ENCODE data around the gene CEACAM18.
"Not testable (repeated sequence)": the region's sequence is repeated elsewhere in the genome, so short reads cannot be mapped to it uniquely, and the experiment has no call there.

The CEACAM18 gene

DNA sequence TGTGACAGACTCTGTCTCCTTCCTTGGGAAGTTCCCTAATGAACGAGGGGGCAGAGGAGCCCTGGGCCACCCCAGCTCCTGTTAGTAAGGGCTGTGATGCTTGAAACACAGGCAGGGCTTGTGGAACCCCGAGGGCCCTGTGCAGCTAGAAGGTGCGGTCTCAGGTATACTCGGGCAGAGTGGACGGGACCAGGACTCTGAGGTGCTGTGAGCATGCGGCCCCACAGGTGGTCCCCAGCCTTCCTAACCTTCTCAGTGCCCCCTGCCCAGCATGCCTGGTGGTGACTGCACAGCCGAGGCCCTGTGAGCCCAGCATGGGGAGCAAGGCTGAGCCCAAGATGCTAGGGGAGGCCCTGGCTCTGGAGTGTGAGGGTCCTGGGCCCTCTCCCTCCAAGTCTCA, 16.1 kb upstream of the CEACAM18 start:
- DNase-seq, result no peak

DNA sequence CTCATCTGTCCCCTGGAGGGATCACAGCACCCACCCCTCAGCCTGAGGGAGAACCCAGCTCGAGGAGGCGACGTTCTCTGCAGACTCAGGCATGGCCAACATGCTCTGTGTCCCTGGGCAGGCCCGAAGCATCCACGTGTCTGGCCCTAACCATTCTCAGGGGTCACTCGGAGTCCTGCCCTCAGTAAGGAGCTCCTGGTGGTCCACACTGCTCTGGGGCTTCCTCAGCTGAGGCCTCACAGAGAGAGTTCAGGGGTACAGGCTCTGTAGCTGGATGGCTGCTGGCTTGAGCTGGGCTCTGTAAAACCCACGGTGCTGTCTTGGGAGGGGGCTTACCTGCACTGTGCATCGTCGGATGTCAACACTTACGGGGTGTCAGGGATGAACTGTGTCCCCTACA, 15.7 kb upstream of the CEACAM18 start:
- DNase-seq, result no peak

DNA sequence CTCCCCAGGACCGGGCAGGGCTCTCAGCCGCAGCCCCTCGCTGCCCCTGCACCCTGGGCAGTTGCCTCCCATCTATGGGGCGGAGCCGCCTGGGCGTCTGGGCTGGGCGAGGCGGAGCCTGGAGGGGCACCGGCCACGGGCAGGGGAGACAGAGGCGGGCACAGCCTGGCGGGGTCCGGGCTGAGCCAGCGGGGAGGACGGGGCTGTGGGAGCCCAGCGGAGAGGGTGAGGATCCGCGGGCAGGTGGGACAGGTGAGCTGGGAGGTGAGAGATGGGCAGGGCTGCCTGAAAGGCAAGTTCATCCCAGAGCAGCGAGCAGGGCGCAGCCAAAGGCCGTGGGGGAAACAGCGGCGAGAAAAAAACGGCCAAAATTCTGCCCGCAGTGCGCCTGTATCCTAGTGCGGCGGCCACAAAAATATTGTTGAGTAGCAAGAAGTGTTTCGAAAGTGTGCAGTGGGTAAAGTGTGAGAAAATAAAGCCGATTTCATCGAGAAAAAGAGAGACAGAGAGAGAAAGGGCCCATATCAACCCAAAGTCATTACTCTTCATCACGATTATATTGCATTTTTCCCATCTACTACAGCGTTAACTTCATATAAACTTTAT, 14.3 kb upstream of the CEACAM18 start:
- DNase-seq, result not testable (repeated sequence)

DNA sequence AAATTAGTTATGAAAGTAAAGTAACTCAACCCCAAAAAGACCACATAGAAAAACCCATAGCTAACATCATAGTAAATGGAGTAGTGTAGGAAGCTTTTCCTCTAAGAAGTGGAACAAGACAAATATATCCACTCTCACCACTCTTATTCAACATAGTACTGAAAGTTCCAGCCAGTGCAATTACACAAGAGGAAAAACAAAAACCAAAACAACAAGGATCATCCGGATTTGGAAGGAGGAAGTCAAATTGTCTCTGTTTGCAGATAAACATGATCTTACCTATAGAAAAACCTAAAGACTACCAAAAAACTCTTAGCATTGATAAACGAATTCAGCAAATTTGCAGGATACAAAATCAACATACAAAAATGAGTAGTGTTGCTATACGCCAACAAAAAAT, 11.6 kb upstream of the CEACAM18 start:
- DNase-seq, result peak in 1 of 2 donors; percentile 19

DNA sequence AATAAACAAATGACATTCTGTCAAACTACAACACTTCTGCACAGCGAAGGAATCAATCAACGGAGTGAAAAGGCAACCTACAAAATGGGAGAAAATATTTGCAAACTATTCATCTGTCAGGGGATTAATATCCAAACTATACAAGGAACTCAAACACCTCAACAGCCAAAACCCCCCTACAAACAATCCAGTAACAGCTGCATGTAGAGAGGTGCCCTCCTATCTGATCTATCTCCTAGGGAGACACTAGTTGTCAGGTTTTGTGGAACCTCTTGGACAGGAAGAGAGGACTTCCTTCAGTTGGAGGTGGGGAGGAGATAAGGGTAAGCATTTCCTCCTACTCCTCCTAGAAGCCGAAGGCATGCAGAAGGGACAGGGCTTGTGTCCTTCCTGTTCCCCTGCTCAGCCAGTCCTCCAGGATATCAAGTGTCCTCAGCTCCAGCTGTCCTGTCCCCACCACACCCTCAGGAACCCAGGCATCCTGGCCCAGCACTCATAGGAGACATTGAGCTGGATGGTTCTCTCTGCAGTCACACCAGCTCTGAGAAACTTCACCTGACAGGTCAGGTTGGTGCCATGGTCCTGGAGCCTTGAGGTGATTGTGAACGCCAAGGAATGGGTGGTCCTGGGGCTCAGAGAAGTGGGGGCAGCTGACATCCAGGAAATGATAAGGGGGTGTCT, 10.3 kb upstream of the CEACAM18 start:
- DNase-seq, result no peak

DNA sequence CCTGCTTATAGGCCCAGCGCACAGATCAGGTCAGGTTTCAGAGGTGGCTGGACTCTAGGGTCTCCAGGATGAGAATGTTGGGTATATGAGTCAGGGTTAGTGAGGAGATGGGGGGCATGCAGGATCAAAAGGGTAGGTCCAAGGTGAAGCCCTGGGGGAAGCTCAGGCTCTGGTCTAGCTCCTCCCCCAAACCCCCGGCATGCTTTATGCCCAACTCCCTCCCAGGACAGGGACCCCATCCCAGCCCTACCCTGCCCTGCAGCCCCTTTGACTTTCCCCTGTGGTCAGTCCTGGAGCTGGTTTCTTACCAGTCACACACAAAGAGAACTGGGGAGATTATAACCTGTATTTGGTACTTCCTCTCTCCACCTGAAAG, 9.8 kb upstream of the CEACAM18 start:
- DNase-seq, result no peak

DNA sequence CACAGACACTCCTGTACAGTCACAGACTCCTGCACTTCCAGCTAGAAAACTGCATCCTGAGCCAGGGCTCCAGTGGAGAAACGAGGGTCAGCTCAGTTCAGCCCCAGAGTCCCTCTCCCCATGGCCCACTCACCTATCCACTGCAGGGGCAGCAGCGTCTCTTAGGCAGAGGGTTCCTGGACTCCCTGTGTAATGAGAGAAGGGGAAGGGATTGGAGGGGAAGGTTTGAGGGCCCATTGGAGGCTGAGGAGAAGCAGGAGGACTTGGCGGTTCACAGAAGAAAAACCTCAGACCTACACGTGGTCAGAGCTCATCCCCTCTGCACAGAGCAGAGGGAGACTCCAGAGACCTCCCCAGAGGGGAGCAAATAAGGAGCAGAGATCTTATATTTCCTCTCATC, 9.2 kb upstream of the CEACAM18 start:
- DNase-seq, result no peak

DNA sequence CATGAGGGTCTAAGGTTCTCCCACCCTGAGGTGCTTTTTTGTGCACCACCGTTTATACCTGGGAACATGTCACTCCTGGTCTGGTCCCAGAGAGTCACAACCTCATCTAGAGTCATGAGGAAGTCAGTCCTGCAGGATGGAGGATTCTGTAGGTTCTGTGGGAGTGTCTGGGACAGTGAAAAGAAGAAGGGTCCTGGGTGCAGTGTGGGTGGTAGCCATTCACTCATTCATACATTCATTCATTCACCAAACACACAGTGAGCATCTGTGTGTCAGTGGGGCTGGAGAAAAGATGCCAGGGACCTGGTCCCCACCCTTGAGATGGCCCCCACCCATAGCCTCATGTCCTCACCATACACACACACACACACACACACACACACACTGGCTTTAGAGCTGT, 8.7 kb upstream of the CEACAM18 start:
- DNase-seq, result no peak

DNA sequence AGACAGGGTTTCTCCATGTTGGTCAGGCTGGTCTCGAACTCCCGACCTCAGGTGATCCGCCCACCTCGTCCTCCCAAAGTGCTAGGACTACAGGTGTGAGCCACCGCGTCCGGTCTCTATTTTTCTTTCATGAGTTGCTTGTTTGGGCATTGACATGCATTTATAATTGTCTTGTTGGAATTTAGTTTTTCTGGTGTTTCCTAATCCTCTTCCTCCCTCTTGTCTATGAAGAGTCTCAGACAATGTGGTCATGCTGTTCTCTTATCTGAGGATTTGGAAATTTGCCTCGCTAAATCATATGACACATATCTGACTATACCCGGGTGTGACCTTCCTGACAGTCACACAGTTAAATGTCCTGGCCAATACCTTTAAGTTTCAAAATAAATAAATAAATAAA, 7.4 kb upstream of the CEACAM18 start:
- DNase-seq, result peak; percentile 34 to 61

DNA sequence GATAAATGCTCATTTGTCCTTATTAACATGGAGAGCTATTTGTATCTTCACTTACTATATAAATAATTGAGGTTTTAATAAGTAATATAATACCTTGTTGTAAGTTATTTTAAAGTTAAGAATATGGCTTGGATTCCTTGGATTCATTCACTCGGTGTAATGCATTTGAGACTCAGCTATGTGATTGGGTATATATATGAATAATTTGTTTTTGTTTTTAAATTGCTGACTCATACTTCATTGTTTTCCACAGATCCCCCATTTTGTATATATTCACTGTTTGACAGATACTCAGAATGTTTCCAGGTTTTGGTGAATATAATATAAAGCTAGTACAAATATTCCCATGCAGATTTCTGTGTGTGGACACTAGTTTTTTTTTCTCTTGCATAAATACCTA, 6.8 kb upstream of the CEACAM18 start:
- no peak for DNase-seq

DNA sequence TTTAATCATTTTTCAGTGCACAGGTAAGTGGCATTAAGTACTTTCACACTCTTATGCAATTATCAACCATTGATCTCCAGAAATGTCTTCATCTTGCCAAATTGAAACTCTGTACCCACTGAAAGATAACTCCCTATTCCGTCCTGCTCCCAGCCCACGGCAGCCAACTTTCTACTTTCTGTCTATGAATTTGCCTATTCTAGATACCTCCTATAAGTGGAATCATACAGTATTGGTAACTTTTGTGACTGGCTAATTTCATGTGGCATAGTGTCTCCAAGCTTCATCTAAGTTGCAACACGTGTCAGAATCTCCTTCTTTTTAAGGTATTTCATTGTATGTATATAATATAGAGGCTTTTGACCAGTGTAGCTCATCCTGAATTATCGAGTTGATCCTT, 5.7 kb upstream of the CEACAM18 start:
- DNase-seq, result no peak

DNA sequence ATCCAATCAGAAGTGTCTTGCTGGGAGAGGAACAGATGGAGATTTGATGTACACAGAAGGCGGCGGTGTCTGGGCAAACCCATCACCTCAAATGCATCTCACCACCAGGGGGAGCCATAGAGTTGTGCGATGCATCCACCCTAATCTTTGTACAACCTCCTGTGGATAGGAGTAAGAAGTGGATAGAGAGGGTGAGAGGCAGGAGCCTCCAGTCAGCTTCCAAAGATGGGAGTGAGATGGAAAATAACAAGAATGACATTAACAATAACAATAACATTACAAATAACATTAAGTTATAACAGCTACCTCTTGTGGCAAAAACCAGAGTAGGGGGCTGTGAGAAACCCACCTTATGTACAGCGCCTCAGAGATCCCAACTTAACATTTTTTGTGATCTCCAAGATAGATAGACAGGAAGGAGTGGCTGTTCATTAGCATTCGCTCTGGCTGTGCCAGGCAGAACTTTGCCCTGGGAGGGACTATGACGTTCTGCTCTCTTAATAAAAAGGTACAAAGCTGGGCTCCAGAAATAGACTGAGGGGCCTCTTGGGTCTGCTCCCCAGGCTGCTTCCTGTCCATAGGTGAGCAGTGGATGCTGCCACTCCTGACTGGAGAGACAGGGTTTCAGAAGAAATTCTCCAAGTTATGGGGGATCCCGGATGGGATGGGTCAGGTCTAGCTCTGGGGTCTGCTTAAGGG, 5.2 kb upstream of the CEACAM18 start:
- DNase-seq, result peak; percentile 53 to 98

DNA sequence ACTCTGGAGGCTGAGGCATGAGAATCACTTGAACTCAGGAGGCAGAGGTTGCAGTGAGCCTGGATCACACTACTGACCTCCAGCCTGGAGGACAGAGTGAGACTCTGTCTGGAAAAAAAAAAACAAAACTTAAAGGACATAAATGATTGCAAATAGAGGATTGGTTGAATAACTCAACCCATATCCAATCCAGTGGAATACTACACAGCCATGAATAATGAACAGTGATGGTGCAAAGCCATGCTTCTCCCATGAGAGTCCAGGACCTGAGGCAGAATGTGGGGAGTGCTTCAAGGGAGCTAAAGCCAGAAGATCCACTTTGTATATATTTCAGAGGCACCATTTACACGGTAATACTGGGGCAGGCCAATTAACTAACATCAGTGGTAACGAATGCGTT, 2.2 kb upstream of the CEACAM18 start:
- no peak for DNase-seq

DNA sequence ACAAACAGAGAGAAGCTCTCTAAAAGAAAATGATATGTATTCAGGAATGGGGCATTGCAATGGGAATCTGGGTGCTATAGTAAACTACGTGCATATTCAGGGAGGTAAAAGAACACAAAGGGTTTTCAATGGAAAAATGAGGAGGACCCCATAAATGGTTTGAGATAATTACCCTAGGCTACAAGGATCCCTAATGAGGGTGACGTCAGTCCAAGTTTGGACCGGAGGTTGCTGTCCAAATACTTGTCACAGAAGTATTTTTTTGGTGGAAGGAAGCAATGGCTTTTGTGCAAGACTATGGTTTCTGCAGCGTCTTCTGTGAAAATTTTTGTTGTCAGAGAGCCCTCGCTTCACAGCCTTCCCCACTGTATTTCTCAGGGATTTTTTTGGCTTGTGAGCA, 995 bp upstream of the CEACAM18 start:
- no peak for DNase-seq

DNA sequence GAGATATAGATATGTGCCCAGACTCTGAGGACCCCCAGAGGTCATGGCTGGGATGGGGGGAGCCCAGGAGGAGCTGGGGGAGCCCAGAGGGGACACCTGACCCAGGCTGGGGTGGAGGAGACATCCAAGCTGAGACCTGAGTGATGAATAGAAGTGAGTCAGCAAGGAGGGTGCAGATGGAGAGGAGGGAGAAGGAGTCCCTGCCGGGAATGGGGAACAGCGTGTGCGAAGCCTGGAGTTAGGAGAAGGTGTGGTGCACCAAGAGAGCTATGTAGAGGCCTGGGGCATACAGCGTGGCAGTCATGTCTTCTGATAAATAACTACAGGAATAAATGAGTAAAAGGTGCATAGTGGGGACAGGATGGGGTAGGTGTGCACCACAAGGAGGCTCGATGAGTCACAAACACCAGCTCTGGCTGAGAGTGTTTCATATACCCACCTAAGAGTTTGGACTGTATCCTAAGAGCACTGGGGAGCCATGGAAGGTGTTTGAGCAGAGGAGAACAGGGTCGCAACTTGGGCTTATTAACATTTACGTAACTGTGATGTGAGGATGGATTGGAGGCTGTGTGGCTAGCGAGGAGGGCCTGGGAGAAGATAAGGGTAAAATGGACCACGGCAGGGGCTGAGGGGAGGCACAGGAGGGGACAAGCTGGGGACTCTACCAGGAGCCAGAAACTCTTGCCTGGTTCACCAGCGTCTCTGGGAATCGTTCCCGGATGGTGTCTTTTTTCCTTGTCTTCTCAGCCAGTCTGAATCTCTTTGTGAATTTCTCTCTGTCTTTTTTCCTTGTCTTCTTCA, 1.4 kb downstream of the CEACAM18 start:
- DNase-seq, result no peak

DNA sequence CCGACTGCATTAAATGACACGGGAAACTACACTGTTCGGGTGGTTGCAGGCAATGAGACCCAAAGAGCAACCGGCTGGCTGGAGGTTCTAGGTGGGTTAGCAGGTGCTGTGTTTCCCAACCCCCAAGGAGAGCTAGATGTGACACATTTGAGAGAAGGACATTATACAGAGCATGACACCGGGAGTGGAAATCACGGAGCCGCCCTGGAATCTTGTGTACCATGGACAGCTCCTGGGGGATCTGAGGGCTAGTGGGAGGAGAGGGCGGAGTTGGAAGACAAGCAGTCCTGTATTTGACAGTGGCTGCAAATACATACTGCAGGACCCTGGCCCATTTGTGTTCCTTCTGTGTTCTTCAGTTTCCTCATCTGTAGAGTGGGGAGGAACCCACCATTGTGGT, 2.3 kb downstream of the CEACAM18 start:
- peak in 1 of 2 donors; percentile 46 for DNase-seq

DNA sequence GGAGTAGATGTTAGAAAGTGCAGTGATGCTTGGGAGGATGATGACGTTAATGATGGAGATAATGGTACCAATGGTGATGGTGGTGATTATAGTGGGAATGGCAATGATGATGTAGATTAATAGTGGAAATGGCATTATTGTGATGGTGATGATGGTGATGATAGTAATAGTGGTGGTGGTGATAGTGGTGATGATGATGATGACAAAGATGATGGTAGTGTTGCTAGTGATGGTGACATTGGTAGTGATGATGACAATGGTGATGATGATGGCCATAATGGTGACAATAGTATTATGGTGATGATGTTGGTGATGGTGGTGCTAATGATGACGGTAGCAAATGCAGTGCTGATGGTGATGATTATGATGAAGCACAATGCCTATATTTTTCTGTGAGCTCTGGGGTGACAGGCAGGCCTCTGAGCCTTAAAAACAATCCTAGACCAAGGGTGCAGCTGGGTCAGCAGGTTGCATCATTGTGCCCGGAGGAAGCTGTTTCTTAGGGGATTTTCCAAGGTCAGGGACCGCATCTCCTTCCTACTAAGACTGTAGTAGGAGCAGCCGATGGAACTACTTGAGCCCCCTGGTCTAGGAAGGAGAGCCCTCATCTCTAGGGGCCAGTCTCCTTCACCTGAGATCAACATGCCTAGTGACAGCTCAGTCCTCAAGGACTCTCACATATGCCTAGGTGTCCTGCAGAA, 7.8 kb downstream of the CEACAM18 start:
- DNase-seq, result no peak

DNA sequence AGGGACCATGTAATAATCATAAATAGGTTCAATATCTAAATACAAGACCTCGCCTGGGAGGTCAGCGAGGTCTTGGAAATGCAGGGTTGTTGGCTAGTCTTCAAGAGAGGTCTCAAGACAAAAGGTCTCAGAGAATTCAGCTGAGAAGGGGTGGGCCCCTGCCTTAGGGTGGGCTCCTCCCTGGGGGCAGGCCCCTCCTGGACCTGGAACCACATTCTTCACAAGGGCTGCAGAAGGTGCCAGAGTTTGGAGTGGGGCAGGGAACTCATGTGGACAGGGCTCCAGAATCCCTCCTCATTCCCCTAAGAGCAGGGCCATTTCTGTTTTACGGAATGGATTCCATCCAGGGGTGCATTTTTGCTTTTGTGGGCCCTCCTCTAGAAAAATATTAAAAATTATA, 10.2 kb downstream of the CEACAM18 start:
- no peak for DNase-seq

DNA sequence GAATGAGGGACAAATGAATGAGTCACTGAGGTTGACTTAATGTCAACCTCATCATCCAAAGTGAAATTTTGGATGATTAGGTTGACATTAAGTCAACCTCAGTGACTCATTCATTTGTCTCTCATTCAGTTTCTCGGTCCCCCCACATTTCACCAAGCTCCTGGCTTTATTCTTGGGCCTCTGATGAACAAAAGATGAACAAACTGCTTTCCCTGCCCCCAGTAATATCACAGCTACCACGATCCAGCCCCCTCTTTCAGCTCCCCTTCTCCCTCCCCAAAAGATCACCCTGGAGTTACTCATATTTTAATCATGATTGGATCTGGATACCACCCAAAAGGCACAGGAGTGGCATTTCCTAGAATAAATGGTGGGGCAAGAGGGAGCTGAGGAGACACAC, 10.8 kb downstream of the CEACAM18 start:
- no peak for DNase-seq

DNA sequence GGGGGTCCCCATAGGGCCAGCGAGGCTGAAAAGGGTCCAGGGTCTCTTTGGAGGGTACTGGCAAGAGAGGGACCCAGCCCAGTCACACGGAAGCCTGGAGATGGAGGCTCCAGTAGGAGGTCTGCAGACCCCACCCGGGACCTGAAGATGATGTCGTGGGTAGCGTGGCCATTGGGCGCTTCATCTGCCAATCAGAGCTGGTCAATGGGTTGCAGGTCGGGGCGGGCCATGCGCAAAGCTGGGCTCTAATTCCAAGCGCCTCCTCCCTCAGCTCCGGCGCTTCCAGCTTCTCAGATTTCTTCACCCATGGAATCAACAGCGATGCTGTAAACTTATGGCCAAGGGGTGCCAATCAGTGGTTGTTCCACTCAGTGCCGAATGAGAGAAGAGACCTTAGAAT, 12.3 kb downstream of the CEACAM18 start:
- no peak for DNase-seq

DNA sequence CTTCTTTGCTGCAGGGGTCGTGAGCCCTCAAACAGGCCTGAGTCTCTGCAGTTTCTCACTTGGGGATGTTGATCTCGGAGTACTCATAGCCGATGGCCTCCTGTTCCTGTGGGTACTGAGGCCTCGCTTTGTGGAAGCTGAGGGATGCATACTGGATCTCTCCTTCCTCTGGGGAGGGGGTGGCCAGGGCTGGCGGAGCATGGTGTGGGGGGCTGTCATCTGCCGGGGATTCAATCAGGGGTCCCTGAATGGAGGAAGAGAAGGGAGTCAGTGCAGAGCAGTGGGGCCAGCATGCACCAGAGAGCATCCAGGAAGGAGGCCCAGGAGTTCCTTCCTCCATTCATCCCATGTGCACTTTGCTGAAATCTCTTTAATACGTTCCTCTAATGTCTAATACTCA, 13.2 kb downstream of the CEACAM18 start:
- DNase-seq, result no peak

DNA sequence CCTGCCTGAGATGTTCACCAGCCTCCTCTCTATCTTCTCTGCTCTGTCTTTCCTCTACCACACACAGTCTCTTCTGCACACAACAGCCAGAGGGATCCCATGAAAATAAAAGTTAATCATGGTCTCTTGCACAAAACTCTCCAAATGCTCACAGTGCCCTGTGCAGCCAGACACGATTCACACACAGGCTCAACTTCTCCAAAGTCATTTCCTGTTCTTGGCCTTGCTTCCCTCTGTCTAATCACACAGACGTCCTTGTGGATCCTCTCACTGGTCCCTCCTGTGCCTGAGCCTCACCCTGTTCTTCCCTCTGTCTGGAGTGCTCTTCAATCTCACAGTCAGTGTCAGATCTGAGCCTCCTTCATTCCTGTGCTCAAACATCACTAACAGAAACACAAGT, 15.4 kb downstream of the CEACAM18 start:
- DNase-seq, result peak; percentile 45 to 46

DNA sequence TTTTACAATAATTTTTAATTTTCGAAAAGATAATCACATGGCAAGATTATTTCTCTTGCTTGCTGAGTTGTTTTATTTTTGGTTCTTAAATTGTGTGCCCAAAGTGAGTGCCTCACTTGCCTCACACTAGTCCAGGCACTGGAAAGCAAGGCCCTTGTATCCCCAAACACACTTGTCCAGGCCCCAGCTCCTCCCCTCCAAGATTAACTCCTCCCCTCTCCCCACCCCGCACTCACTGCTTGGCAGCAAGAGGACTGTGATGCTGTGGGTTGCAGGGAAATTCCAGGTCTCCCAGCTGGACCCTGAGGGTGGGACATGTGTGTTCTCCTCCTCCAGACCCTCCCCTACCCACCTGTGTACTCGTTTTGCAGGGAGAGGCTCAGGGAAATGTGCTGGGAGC, 19.3 kb downstream of the CEACAM18 start:
- DNase-seq, result no peak
